Amygdala (tissue), 56 donors: ENCODE measurements around the gene CORO6.

Experiments
- DNase-seq, 56 donors: peaks; one replicate each; lab custom pipeline; 2025; lab: John Stamatoyannopoulos, UW

Gene CORO6

DNA sequence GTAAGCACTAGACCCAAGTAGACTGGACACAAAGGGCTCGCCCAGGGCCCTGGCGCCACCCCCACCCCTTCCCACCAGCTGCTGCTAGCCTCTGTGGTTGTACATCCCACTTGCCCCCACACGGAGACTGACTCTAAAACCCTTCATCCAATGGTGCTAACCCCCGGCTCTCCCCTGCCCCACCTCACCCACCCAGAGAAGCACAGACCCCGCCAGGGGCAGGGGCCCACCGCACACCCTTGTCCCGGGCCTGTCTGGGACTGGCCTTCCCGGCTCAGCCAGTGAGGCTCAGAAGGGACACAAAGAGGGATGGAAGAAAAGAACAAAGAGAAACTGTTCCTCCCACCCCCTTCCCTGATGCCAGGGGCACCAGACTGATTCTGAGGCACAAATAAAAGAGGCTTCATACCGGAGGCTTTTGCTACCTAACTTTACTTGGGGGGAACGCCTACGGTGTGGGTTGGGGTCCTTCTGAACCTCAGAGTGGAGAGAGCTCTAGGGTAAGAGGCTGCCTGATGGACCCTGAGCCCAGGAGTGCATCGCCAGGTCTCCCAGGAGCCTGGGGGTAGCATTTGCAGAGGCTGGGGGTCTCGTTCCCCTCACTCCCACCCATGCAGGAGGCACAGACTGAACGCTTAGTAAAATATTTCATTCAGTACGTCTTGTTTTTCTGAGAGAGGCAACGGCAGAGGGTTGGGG, 8.2 kb downstream of the CORO6 start:
- peak in 18 of 56 donors; percentile 30 to 68 (median 49) for DNase-seq

- DNase-seq = no peak
Measured at GRCh38 chr17:29613856-29614255, 8.9 kb downstream of the CORO6 start.

GRCh38 chr17:29613352-29613837, 9.3 kb downstream of the CORO6 start:
- DNase-seq = peak in 55 of 56 donors; percentile 36 to 95 (median 80)

GRCh38 chr17:29612404-29613280, 10.1 kb downstream of the CORO6 start:
- no peak for DNase-seq

GRCh38 chr17:29612094-29612403, 10.7 kb downstream of the CORO6 start:
- DNase-seq = no peak

DNA sequence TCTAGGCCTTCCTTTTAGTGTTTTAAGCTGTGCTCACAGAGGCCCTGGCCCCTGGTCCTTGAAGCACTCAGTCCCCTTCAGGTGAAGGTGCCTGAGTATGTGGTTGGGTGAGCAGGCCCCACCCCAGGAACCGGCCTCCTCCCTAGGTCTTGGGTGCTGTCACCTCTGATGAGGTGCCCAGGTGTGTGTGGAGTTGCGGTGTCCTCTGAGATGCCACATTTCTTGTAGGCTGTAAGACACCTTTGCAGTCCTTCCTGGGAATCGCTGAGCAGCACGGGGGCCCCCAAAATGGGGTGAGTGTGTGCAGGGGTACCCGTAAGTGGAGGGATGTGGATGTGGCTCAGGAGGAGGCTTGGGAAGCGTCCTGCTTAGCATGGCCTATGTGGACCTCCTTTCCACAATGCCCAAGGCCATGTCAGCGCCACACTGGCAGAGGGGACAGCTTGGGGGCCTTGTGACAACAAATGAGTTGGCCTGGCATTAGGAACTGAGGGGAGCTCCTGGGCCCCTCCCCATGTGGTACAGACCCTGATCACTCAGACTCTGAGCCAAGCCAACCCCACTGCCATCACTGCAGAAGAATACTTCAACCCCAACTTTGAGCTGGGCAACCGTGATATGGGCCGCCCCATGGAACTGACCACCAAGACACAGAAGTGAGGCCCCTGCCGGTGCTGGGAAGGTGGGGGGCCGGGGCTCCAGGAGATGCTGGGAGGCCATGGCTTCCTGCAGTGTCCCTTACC, 11.2 kb downstream of the CORO6 start:
- DNase-seq = no peak

- no peak for DNase-seq
Measured at GRCh38 chr17:29610395-29610794, 12.3 kb downstream of the CORO6 start.

DNA sequence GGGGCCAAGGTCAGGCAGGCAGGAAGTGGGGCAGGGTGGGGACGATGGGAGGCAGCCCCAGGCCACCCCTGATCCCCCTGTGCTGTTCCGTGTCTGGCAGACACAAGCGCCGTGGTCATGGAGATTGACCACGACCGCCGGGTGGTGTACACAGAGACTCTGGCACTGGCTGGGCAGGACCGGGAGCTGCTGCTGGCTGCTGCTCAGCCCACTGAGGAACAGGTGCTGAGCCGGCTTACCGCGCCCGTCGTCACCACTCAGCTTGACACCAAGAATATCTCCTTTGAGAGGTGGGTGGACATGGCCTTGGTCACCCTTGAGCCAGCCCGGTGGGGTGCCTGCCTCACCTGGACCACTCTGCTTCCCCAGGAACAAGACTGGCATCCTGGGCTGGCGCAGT, 13.7 kb downstream of the CORO6 start:
- no peak for DNase-seq

DNA sequence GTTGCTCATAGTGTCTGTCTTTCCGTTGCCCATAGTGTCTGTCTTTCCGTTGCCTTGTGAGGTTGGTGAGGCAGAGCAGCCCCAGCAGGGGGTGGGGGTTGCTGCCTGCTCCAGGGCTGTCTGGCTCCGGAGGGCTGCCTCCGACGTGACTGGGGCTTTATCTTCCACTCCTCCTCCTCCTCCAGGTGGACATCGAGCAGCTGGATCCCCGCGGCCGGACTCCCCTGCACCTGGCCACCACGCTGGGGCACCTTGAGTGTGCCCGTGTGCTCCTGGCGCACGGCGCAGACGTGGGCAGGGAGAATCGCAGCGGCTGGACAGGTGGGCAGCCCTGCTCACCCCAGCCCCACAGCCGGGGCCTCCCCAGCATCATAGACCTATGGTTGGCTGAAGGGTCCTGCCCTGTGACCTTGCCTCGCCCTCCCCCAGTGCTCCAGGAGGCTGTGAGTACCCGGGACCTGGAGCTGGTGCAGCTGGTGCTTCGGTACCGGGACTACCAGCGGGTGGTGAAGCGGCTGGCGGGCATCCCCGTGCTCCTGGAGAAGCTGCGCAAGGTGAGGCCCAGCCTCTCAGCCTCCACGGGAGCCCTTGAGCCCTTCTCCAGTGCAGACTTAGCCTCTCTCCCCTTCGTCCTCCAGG, 15.0 kb downstream of the CORO6 start:
- no peak for DNase-seq

DNA sequence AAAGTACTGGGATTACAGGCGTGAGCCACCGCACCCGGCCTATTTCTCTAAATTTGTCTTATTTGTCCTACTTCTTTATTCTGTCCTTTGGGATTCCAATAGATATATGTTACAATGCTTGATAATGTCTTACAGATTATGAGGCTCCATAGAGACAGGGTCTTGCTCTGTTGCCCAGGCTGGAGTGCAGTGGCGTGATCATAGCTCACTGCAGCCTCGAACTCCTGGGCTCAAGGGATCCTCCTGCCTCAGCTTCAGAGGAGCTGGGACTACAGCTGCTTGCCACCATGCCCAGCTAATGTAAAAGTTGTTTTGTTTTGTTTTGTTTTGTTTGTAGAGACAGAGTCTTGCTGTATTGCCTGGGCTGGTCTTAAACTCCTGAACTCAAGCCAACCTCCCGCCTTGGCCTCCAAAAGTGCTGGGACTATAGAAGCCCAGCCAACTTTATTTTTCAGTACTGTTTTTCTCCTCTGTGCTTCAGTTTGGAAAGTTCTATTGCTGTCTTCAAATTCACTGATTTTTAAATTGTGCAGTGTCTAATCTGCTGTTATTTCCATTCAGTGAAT, 19.5 kb downstream of the CORO6 start:
- DNase-seq = no peak

- no peak for DNase-seq
Measured at GRCh38 chr17:29597361-29598172, 25.1 kb downstream of the CORO6 start.

- DNase-seq = no peak
Measured at GRCh38 chr17:29596811-29597210, 25.9 kb downstream of the CORO6 start.

- DNase-seq = no peak
Measured at GRCh38 chr17:29595943-29596774, 26.6 kb downstream of the CORO6 start.

DNA sequence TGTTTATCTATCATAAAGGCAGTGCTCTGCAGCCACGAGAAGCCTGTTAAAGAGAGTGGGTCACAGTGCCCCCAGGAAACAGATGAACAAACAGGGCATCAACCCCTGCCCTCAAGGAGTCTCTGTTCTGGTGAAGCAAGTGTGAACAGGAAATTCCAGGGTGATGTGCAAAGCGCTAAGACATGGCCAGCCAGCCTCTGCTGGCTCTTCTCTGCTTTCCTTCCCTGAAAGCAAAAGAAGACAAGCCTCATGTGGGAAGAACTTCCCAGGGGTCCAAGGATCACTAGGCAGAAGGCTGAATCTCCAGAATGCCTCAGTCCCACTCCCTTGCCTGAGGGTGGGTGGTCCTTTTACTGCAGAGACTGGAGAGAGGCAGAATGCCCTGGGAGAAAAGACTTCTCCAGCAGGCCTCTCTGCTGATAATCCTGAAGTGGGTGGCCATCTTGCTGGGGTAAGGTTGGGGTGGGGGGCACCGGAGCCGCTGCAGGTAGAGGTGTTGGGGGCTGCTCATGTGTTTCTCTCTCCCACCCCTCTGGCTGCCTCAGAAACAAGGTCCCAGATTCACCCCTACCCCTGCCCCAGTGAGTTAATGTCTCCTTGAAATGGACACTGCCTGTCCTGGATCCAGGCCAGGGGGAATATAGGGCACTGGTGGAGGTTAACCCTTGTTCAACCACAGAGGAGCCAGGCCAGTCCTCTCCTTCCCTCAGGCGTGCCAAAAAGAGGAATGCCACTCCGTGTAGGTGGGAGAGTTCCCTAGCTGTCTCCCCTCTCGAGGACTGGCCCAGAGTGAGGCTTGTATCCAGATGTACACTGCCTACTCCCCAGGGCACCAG, 27.4 kb downstream of the CORO6 start:
- DNase-seq = no peak

DNA sequence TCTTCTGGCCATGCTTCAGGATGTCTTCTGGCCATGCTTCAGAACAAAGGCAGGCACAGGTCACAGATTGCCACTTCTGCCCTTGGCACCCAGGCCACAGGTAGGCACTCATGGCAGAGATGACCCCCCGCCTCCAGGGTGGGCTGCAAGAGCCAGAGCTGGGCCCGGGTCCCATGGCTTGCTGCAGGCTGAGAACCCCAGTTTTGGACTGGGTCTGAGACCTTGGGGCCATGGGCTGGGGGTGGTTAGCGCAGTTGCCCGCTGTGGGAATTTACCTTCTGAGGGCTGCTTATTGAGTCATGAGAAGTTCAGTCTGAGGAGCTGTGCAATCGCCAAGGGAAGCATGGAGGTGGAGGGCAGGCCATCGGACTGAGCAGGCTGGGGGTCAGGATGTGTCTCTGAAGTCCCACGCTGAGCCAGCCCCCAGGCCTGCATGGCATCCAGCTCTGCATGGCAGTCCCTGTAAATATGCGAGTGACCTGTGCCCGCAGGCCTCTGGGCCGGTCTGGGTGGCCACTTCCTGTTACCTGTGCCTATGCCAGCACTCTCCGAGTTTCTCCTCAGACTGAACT, 28.1 kb downstream of the CORO6 start:
- DNase-seq = no peak

- DNase-seq = peak in 3 of 56 donors; percentile 24 to 37 (median 29)
Measured at GRCh38 chr17:29593591-29594518, 28.9 kb downstream of the CORO6 start.
